ENCODE results near the gene ATMIN.

ATMIN gene

GRCh38 chr16:81061871-81062608 lies 26.4 kb downstream of the ATMIN start:
- TF ChIP-seq, protein P1, sequence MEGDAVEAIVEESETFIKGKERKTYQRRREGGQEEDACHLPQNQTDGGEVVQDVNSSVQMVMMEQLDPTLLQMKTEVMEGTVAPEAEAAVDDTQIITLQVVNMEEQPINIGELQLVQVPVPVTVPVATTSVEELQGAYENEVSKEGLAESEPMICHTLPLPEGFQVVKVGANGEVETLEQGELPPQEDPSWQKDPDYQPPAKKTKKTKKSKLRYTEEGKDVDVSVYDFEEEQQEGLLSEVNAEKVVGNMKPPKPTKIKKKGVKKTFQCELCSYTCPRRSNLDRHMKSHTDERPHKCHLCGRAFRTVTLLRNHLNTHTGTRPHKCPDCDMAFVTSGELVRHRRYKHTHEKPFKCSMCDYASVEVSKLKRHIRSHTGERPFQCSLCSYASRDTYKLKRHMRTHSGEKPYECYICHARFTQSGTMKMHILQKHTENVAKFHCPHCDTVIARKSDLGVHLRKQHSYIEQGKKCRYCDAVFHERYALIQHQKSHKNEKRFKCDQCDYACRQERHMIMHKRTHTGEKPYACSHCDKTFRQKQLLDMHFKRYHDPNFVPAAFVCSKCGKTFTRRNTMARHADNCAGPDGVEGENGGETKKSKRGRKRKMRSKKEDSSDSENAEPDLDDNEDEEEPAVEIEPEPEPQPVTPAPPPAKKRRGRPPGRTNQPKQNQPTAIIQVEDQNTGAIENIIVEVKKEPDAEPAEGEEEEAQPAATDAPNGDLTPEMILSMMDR (IDR thresholded peaks at IDR 0.05): no peak
- Histone ChIP-seq H3K9me3 (ENCODE audit: control insufficient read depth, low read length) (no peaks in the 10 kb centered on the region), H3K4me2 (ENCODE audit: low read length) (no peak overlapping the region), H3K9ac (no peak overlapping the region), H3K36me3 (ENCODE audit: control insufficient read depth, insufficient read depth, low read length) (no peaks in the 10 kb centered on the region), H2AFZ (no peak overlapping the region), H3K79me2 (no peaks in the 10 kb centered on the region), H3K4me3 (ENCODE audit: low read depth, low read length) (no peak overlapping the region), H3K4me1 (no peaks in the 10 kb centered on the region), H3K27ac (no peak overlapping the region), H3K27me3 (ENCODE audit: control insufficient read depth, insufficient read depth, low read length) (no peaks in the 10 kb centered on the region)

DNA sequence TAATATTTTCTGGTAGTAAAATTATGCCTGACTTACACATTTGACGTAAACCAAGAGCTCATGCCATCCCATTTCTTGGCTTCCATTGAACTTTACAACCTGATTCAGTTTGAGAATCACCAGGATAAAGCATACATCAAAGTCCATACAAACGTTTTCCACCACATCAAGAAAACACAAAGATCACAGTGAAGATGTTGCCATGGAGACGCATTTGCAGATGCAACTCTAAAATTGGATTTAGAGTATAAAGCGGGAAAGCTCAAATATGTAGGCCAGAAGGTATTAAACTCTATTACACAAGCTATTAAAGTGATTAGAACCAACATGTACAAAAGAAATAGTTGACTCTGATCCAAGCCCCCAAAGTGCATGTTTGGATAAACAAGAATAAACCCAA lies 31.0 kb downstream of the ATMIN start:
- TF ChIP-seq, protein P1 (IDR thresholded peaks at IDR 0.05): no peak

DNA sequence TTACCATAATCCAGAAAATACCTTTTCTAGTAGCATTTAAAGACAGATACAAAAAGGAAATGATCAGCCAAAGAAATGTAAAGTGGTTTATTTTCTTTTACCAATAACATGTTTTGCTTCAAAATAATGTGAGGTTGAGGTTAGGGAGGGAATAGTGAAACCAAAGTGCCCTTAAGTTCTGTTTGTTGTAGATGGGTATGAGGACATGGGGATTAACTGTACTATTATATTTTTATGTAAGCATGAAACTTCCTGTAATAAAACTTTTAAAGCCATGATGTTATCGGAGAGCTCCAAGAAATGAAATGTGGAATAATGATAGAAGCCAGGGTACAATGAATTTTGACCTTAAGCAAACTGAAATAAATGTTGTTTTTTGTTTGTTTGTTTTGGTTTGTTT lies 31.5 kb downstream of the ATMIN start:
- Histone ChIP-seq H3K4me2 (ENCODE audit: low read length) (no peak overlapping the region), H3K4me1 (no peaks in the 10 kb centered on the region), H2AFZ (no peak overlapping the region), H3K27ac (no peak overlapping the region), H3K9ac (no peak overlapping the region), H3K79me2 (no peaks in the 10 kb centered on the region), H3K9me3 (ENCODE audit: control insufficient read depth, low read length) (no peaks in the 10 kb centered on the region), H3K36me3 (ENCODE audit: control insufficient read depth, insufficient read depth, low read length) (no peaks in the 10 kb centered on the region), H3K27me3 (ENCODE audit: control insufficient read depth, insufficient read depth, low read length) (no peaks in the 10 kb centered on the region), H3K4me3 (ENCODE audit: low read depth, low read length) (no peak overlapping the region)
- TF ChIP-seq, protein P1 (IDR thresholded peaks at IDR 0.05): no peak

More for the DNA sequence above, 31.0 kb downstream of the ATMIN start:
- Histone ChIP-seq H3K36me3 (ENCODE audit: control insufficient read depth, insufficient read depth, low read length) (no peaks in the 10 kb centered on the region), H3K4me1 (no peaks in the 10 kb centered on the region), H3K4me2 (ENCODE audit: low read length) (no peak overlapping the region), H3K27me3 (ENCODE audit: control insufficient read depth, insufficient read depth, low read length) (no peaks in the 10 kb centered on the region), H3K79me2 (no peaks in the 10 kb centered on the region), H3K9ac (no peak overlapping the region), H3K27ac (no peak overlapping the region), H2AFZ (no peak overlapping the region), H3K4me3 (ENCODE audit: low read depth, low read length) (no peak overlapping the region), H3K9me3 (ENCODE audit: control insufficient read depth, low read length) (no peaks in the 10 kb centered on the region)

DNA sequence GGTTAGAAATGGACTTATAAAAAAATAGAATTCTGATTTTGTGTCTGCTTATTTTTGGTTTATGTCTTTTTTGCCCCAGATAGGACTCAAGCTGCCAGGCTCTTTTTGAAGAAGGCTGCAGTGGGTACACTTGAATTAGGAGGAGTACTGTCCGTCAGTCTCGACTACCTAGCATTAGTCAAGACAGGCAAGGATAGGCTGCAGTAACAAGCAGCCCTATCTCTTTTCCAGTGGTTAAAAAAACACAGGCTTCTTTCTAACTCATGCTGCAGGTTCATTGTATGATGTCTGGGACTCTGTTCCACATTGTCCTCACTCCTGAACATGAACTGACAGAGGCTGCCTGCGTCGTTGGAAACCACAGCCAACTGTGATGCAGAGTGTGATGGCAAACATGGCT lies 33.4 kb downstream of the ATMIN start:
- Histone ChIP-seq H3K36me3 (ENCODE audit: control insufficient read depth, insufficient read depth, low read length) (no peaks in the 10 kb centered on the region), H3K4me1 (peaks cover 4% of the 10 kb centered on the region), H3K9ac (no peak overlapping the region), H3K27ac (no peak overlapping the region), H2AFZ (no peak overlapping the region), H3K27me3 (ENCODE audit: control insufficient read depth, insufficient read depth, low read length) (no peaks in the 10 kb centered on the region), H3K4me3 (ENCODE audit: low read depth, low read length) (no peak overlapping the region), H3K9me3 (ENCODE audit: control insufficient read depth, low read length) (no peaks in the 10 kb centered on the region), H3K79me2 (no peaks in the 10 kb centered on the region), H3K4me2 (ENCODE audit: low read length) (no peak overlapping the region)
- TF ChIP-seq, protein P1 (IDR thresholded peaks at IDR 0.05): no peak

DNA sequence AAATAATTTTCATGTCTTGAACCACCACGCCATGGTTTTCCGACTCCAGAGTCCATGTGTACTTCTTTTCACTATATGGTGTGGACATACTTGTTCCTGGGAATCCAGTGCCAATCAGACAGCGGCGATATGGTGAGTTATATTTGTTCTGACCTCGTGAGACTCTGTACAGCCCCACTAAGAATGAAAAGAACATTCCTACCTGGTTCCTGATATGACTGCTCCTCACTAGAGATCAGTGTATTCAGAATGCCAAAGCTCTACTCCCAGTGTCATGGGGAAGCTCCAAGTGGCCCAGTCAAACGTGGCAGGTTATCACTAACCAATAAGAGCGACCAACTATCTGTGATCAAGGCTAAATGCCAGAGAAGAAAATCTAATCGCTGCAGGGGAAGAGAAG lies 35.3 kb downstream of the ATMIN start:
- Histone ChIP-seq H3K9ac (no peak overlapping the region), H3K79me2 (no peaks in the 10 kb centered on the region), H3K4me2 (ENCODE audit: low read length) (no peak overlapping the region), H3K27me3 (ENCODE audit: control insufficient read depth, insufficient read depth, low read length) (no peaks in the 10 kb centered on the region), H3K4me1 (peaks cover 4% of the 10 kb centered on the region), H3K36me3 (ENCODE audit: control insufficient read depth, insufficient read depth, low read length) (no peaks in the 10 kb centered on the region), H3K27ac (no peak overlapping the region), H3K9me3 (ENCODE audit: control insufficient read depth, low read length) (no peaks in the 10 kb centered on the region), H3K4me3 (ENCODE audit: low read depth, low read length) (no peak overlapping the region), H2AFZ (no peak overlapping the region)
- TF ChIP-seq, protein P1 (IDR thresholded peaks at IDR 0.05): no peak

All from parathyroid adenoma (tissue), 2 donors.